ENCODE measurements around the gene MYEF2.
A peak's percentile ranks its signal among the peaks of the same experiment; 100 is the strongest.

MYEF2 gene

DNA sequence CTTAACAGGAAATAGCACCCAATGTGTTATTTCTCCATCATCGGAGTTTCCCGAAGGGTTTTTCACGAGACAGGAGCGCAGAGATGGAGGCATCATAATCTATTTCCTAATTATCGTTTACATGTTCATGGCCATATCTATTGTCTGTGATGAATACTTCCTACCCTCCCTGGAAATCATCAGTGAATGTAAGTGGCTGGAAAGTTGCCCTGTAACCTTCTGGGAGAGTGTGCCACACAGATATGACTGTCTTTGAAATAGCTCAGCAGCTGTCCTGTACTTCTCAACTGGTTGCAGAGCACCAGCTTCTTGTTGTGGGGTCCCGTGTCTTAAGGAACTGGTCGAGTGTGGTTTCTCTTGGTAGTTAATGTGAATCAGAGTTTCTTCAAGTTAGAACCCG, 56.2 kb downstream of the MYEF2 start:
- H3K4me3 ChIP-seq (ENCODE audit: low read depth, low read length), result no peak overlapping the region

DNA sequence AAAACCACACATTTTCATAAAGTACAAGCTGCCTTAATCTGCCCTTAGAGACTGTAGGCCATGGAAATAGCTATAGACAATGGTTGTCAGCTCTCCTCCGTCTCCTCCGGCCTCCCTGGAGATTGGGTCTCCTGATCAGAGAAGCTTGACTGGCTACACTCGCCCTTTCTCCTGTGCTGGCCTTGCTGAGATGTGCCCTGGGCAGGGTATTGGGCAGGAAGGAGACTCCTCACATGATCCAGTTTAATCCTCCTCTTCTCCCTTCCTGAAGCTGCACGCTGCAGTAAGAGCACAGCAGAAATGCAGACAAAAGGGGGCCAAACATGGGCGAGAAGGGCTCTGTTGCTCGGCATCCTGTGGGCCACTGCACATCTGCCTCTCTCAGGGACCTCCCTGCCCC, 57.4 kb downstream of the MYEF2 start, which contains the start of gene SLC24A5:
SLC24A5 (plus strand) TSS at position 246 of the 400 bp plus-strand sequence; CDS start at position 301, 55 bp downstream.
- DNase-seq (ENCODE audit: low read depth), result no peak
- no peak within 1 kb of the TSS for H3K4me3 ChIP-seq (ENCODE audit: low read depth, low read length)
- TF ChIP-seq, protein P1, sequence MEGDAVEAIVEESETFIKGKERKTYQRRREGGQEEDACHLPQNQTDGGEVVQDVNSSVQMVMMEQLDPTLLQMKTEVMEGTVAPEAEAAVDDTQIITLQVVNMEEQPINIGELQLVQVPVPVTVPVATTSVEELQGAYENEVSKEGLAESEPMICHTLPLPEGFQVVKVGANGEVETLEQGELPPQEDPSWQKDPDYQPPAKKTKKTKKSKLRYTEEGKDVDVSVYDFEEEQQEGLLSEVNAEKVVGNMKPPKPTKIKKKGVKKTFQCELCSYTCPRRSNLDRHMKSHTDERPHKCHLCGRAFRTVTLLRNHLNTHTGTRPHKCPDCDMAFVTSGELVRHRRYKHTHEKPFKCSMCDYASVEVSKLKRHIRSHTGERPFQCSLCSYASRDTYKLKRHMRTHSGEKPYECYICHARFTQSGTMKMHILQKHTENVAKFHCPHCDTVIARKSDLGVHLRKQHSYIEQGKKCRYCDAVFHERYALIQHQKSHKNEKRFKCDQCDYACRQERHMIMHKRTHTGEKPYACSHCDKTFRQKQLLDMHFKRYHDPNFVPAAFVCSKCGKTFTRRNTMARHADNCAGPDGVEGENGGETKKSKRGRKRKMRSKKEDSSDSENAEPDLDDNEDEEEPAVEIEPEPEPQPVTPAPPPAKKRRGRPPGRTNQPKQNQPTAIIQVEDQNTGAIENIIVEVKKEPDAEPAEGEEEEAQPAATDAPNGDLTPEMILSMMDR (IDR thresholded peaks at IDR 0.05; ENCODE audit: low read depth, low read length), result no peak
- TF ChIP-seq, protein P2, sequence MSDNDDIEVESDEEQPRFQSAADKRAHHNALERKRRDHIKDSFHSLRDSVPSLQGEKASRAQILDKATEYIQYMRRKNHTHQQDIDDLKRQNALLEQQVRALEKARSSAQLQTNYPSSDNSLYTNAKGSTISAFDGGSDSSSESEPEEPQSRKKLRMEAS (IDR thresholded peaks at IDR 0.05; ENCODE audit: low read depth, low read length), result no peak
- no peak for TF ChIP-seq POLR2A (IDR thresholded peaks at IDR 0.05; ENCODE audit: extremely low read depth, insufficient read length)
- no peak for TF ChIP-seq MYC (IDR thresholded peaks at IDR 0.05; ENCODE audit: low read depth, low read length)

More for the DNA sequence above, 56.2 kb downstream of the MYEF2 start:
- DNase-seq (ENCODE audit: low read depth), result no peak
- TF ChIP-seq, protein P1 (IDR thresholded peaks at IDR 0.05; ENCODE audit: low read depth, low read length), result no peak
- TF ChIP-seq, protein P2 (IDR thresholded peaks at IDR 0.05; ENCODE audit: low read depth, low read length), result no peak
- no peak for TF ChIP-seq POLR2A (IDR thresholded peaks at IDR 0.05; ENCODE audit: extremely low read depth, insufficient read length)

DNA sequence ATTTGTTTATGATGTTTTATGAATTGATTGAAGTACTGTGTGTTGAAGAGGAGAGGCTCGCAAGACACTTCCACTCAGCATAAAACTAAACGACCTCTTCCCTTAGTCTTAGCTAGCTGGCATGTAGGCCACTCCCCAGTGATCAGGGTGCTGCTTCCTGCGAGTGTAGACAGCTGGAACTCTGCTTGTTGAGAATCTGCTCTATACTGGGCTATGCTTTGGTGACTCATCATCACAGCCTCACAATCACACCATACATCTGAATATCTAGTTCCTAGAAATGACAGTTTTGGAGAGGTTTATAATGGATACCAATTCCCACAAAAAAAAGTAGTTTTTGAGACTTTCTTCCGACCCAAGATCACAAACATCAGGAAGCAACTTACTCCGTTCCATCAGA, 58.8 kb downstream of the MYEF2 start:
- TF ChIP-seq, protein P2 (IDR thresholded peaks at IDR 0.05; ENCODE audit: low read depth, low read length), result no peak
- TF ChIP-seq, protein P1 (IDR thresholded peaks at IDR 0.05; ENCODE audit: low read depth, low read length), result no peak
- no peak for TF ChIP-seq POLR2A (IDR thresholded peaks at IDR 0.05; ENCODE audit: extremely low read depth, insufficient read length)
- no peak for TF ChIP-seq MYC (IDR thresholded peaks at IDR 0.05; ENCODE audit: low read depth, low read length)
- DNase-seq (ENCODE audit: low read depth), result no peak
- H3K4me3 ChIP-seq (ENCODE audit: low read depth, low read length), result no peak overlapping the region

DNA sequence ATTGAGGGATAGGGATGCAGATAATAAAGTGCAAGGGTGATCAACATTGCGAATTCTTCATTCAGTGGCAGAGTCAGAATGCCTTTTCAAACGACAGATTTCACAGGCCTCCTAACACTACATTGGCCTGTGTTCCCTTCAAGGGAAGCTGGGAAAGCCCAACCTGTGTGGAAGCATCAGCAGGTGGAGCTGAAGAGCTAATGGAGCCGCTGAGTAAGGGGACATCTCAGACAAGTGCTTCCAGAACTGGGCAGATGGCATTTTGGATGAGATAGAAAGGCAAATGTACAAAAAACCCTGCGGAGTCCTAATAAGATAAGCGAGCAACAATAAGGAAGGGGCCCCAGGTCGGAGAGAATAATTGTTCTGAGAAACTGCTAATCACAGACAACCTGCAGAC, 65.9 kb downstream of the MYEF2 start:
- peak; percentile 10 for DNase-seq (ENCODE audit: low read depth)
- no peak overlapping the region for H3K4me3 ChIP-seq (ENCODE audit: low read depth, low read length)
- TF ChIP-seq POLR2A (IDR thresholded peaks at IDR 0.05; ENCODE audit: extremely low read depth, insufficient read length) (no peak), MYC (IDR thresholded peaks at IDR 0.05; ENCODE audit: low read depth, low read length) (no peak)
- TF ChIP-seq, protein P2 (IDR thresholded peaks at IDR 0.05; ENCODE audit: low read depth, low read length), result no peak
- TF ChIP-seq, protein P1 (IDR thresholded peaks at IDR 0.05; ENCODE audit: low read depth, low read length), result peak; percentile 8

DNA sequence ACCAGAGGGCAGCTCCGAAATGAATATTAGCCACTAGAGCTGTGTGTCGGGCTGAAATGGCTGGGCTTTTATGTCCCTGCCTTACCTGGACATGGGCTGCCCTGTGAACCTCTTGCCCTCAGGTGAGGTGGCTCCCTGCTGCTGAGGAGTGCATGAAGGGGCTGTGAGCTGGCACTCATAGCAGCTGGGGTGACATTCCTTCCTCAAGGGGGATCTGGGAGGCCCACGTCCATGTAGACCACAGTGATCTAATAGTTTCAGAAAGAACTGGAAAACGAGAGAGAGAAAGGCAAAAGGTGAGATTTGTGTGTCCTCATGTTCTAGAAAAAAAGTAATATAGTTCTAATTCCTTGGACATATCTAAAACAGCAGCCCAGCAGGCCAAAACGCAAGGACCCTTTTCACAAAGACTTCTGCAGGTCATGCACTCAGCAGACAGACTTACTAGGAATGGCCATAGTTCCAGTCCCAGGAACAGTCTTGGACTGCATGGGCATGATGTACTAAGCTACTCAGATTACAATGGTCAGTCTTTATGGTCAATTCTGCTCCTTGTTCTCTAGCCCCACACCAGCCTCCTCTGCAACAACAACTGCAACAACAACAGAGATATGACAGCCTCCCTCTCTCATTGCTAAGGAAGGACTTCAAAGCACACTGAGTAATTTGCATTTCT, 68.1 kb downstream of the MYEF2 start:
- no peak overlapping the region for H3K4me3 ChIP-seq (ENCODE audit: low read depth, low read length)
- TF ChIP-seq MYC (IDR thresholded peaks at IDR 0.05; ENCODE audit: low read depth, low read length), result no peak
- TF ChIP-seq, protein P1 (IDR thresholded peaks at IDR 0.05; ENCODE audit: low read depth, low read length), result no peak
- no peak for TF ChIP-seq POLR2A (IDR thresholded peaks at IDR 0.05; ENCODE audit: extremely low read depth, insufficient read length)
- TF ChIP-seq, protein P2 (IDR thresholded peaks at IDR 0.05; ENCODE audit: low read depth, low read length), result no peak
- no peak for DNase-seq (ENCODE audit: low read depth)

Measured in NB4 (cell line).